ENCODE results near the gene UNC13D.
"Not testable (repeated sequence)": the region's sequence is repeated elsewhere in the genome, so short reads cannot be mapped to it uniquely, and the experiment has no call there.

UNC13D gene

GRCh38 chr17:75874323-75875181 is 30.3 kb upstream of the UNC13D start:
- no peak for DNase-seq

DNA sequence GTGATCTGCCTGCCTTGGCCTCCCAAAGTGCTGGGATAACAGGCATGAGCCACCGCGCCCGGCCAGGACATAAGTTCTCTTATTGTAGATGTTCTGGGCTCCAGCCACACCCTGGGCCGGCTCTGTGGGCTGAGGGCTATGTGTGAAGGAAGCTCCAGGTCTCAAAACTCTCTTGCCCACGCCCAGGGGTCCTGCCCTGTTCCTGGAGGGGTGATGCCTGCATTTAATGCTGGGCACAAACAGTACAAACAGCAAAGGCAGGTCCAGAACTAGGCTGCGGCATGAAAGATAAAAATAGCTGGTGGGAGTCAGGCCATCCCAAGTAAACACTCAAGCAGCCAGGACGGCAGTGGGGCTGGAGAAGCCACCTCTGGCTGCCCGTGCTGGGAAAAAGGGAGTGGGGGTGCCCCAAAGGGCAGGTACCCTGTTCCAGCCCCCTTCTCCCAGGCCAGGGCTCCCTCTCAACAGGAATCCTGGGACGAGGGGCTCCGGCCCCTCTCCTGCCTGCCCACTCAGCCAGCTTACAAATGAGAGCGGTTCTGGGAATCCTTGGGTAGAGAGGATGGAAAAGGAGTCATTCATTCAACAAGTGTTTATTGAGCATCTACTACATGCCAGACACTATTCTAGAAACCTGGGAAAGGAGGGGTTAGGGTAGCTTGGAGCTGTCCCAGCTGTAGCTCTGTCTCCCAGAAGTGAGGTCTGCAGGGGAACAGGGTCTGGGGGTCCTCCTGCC is 29.6 kb upstream of the UNC13D start:
- DNase-seq: no peak

GRCh38 chr17:75872434-75873351 is 28.5 kb upstream of the UNC13D start:
- peak; percentile 87 for DNase-seq

DNA sequence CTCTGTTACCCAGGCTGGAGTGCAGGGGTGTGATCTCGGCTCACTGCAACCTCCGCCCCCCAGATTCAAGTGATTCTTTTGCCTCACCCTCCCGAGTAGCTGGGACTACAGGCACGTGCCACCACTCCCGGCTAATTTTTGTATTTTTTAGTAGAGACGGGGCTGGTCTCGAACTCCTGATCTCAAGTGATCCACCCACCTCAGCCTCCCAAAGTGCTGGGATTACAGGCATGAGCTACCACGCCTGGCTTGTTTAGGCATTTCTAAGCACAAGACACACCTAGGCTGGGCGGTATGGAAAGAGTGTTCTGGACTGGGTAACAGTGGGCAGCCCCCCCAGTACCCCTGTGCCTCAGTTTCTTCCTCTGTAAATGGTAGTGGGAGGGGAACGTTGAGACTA is 26.0 kb upstream of the UNC13D start:
- DNase-seq: not testable (repeated sequence)

DNA sequence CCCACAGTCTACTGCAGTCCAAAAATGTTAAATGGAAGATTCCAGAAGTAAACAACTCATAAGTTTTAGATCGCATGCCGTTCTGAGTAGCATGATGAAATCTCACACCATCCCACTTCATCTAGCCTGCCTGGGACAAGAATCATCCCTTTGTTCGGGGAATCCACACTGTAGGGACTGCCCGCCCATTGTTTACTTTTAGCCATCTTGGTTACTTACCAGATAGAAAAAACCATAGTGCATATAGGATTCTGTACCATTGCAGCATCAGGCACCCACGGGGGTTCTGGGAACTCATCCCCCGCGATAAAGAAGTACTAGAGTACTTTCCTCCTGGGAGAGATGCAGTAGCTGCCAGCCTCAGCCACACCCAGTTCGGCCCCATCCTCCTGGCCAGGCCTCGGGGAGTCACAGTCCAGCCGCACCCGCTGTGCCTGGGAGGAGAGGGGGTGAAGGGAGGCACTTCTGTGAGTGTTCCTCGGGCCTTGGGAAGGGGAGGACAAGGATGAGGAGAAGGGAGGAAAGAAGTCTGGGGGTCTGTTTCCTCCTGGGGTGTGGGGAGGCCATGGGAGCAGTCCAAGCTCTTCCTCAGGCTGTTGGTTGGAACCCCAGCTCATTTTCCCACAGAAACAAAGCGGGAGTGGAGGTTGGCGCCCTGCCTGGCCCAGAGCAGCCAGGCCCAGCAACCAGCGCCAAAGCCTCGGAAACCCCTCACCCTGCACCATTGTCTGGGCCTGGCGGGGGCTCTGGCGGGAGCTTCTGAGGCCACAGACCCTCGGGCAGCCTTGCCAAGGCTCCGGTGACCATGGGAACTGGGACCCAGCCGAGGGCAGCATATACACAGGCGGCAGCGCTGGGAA is 25.3 kb upstream of the UNC13D start:
- peak; percentile 81 for DNase-seq

GRCh38 chr17:75868730-75869281 is 24.6 kb upstream of the UNC13D start:
- not testable (repeated sequence) for DNase-seq

- not testable (repeated sequence) for DNase-seq
Measured at GRCh38 chr17:75865404-75866188, 21.4 kb upstream of the UNC13D start.

DNA sequence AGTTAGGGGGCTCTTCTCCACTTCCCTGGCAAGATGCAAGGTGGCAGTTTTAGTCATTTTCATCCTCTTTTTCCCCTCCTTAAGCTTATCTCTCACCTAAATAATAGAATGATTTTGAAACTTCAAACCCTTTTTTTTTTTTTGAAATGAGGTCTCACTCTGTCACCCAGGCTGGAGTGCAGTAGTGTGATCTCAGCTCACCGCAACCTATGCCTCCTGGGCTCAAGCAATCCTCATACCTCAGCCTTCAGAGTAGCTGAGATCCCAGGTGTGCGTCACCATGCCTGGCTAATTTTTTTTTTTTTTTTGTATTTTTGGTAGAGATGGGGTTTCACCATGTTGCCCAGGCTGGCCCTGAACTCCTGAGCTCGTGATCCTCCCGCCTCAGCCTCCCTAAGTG is 20.7 kb upstream of the UNC13D start:
- not testable (repeated sequence) for DNase-seq

GRCh38 chr17:75864448-75864871 is 20.3 kb upstream of the UNC13D start:
- DNase-seq: peak; percentile 89

DNA sequence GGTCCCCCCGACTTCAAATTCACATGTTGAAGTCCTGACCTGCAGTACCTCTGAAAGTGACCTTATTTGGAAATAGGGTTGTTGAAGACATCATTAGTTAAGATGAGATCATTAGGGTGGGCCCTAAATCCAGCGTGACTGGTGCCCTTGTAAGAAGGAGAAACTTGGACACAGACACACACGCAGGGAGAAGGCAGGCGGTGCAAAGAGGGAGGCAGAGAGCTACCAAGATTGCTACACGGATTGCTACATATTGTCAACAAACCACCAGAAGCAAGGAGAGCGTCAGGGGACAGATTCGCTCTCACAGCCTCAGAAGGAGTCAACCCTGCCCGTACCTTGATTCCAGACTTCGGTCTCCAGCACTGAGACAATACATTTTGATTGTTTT is 17.7 kb upstream of the UNC13D start:
- no peak for DNase-seq

GRCh38 chr17:75859358-75859757 is 15.2 kb upstream of the UNC13D start:
- DNase-seq: not testable (repeated sequence)

- no peak for DNase-seq
Measured at GRCh38 chr17:75856062-75856756, 12.0 kb upstream of the UNC13D start.

- peak; percentile 99 for DNase-seq
Measured at GRCh38 chr17:75855310-75856061, 11.3 kb upstream of the UNC13D start, which contains the start of gene WBP2. Gene WBP2, minus strand, starts transcription at chr17:75855335. Its CDS starts 38 bp downstream, at chr17:75855297.

GRCh38 chr17:75854881-75855309 is 10.7 kb upstream of the UNC13D start:
- DNase-seq: no peak

DNA sequence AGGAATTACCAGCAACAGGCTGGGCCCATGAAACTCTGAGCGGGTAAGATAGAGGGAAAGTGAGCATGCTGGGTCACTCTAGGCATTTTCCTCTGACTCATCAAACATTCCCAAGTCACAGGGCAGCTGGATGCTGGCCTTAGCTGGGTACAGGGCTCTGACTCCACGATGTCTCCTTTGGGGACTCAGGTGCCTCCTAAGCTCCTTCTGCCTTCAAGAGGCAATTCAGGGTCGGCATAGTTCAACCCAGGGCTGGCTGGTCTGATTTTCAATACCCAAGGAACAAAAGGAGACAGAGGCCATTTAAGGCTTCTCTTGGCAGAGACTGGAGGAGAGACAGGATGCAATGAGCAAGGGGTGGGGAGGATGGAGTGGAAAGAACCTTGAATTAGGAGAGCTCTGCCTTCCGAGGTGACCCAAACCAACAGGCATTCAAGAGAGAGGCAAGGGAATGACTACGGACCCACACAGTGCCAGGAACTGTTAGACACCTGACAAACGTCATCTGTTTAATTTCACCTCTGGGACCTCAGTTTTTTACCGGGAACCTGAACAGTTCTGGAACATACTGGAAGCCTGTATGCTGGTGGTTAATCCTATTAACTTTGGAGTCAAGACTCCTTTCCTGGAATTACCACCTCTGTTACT is 10.0 kb upstream of the UNC13D start:
- DNase-seq: no peak

DNA sequence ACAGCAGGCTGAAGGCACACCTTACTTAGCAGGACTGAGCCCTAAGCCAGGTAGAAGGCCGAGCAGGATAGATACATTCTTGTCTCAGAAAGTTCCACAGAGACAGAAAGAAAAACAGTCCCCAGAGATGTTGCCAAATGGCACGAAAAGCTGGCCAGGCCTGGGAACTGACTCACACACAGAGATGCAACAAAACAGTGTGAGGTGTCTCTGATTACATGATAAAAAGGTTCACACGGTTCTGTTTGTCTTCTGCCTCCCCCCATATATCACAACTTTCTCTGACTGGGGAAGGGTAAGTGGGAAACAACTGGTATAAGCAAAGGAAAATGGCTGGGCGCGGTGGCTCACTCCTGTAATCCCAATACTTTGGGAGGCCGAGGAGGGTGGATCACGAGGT is 9.2 kb upstream of the UNC13D start:
- no peak for DNase-seq

GRCh38 chr17:75851693-75851991 is 7.4 kb upstream of the UNC13D start:
- DNase-seq: not testable (repeated sequence)

DNA sequence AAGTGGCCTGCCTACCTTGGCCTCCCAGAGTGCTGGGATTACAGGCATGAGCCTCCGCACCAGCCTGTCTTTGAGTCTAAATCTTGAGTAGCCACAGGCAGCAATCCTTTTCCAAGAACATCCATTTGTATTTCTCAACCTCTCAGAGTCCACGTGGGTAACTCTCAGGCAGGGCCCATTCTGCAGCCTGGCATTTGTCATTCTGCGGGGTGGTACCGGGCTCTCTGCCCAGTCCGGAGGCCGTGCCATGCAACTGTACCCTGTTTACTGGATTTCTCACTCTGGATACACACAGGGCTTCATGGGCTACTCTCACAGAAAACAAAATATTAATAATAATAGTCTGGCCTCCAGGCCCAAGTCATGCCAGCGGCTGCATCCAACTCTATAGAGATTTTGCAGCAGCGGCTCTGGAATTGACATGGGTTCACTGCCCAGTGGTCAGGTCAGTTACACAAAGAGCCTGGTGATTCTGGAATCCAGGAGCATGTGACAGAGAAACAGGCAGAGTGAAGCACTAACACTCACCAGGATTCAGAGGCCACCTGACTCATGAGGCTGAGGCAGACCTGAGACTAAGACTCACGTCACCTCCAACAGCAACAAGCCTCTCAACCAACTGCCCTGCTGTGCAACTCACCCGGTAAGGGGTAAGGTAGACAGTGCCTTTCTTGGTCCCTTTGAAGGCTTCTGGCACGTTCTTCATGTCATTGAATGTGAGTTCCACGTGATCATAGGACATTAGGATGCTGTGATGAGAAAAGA is 6.9 kb upstream of the UNC13D start:
- no peak for DNase-seq

All from femur (tissue), 1 donor.